GM18870 (cell line): Measurements from ENCODE around the gene BAZ2B.

Experiments
- ATAC-seq: cut with Tn5 transposase; IDR thresholded peaks from one replicate; pipeline ENCODE4 v1.9.1; 2021; ENCODE audit warnings: moderate library complexity; ENCODE audit not compliant: unreplicated experiment

Gene BAZ2B

GRCh38 chr2:159270744-159271379 lies 345.5 kb downstream of the BAZ2B start:
- ATAC-seq: no peak
